Uterus (tissue), 4 donors: ENCODE data around the gene ZDHHC11. TPM values are rescaled to one million over a fixed set of nuclear protein-coding genes. Genes with fewer than 3 reads are reported as not detected.
"Not testable (repeated sequence)": the region's sequence is repeated elsewhere in the genome, so short reads cannot be mapped to it uniquely, and the experiment has no call there.

ENCODE experiments used
- DNase-seq, 2 donors: peaks; one replicate each; pipeline ENCODE4 v3.0.0-alpha.2; 2019 to 2020
- H3K27ac ChIP-seq, 2 donors: fragments of 200-600 bp; sonication (generic); 1 replicate in 1 of 2; 2 replicates in 1 of 2; pipeline ENCODE4 v1.5.1; 2016 to 2018
- H3K27me3 ChIP-seq, 2 donors: fragments of 200-600 bp; sonication (generic); one replicate each; pipeline ENCODE4 v1.5.1; 2018 to 2019; ENCODE audit warnings: control low read depth in 1 of 2
- H3K36me3 ChIP-seq, 2 donors: fragments of 200-600 bp; sonication (generic); one replicate each; pipeline ENCODE4 v1.5.1; 2019; ENCODE audit warnings: control low read depth in 1 of 2
- H3K4me1 ChIP-seq, 2 donors: fragments of 200-600 bp; sonication (generic); one replicate each; pipeline ENCODE4 v1.5.1; 2018 to 2019; ENCODE audit warnings: control low read depth in 1 of 2
- H3K4me3 ChIP-seq, 2 donors: fragments of 200-600 bp; sonication (generic); 1 replicate in 1 of 2; 2 replicates in 1 of 2; pipeline ENCODE4 v1.5.1; 2018 to 2019; ENCODE audit warnings: mild to moderate bottlenecking in 1 of 2
- H3K9me3 ChIP-seq, 2 donors: fragments of 200-600 bp; sonication (generic); one replicate each; pipeline ENCODE4 v1.5.1; 2019; ENCODE audit warnings: control low read depth in 1 of 2
- CTCF ChIP-seq, 4 experiments: fragments of 200-600 bp in 2 of 4; fragments of 450-650 bp in 2 of 4; sonication (generic) in 2 of 4; IDR thresholded peaks; one replicate each; pipeline ENCODE4 v1.5.1; 2016 to 2019; ENCODE audit warnings: antibody characterized with exemption in 4 of 4, mild to moderate bottlenecking in 2 of 4, moderate library complexity in 1 of 4
- POLR2A ChIP-seq, 2 donors: fragments of 450-650 bp; IDR thresholded peaks; one replicate each; pipeline ENCODE4 v1.6.1; 2016; ENCODE audit warnings: antibody characterized with exemption in 2 of 2, mild to moderate bottlenecking in 1 of 2, moderate library complexity in 1 of 2
- intact Hi-C: fragments of 100-400 bp; cut with DNase I; formaldehyde crosslinking; loops from one replicate; pipeline ENCODE4 v1.15.1; 2023; ENCODE audit warnings: low total_unique reads
- total RNA-seq, 4 donors: library from RNA; depleted of rRNA in 3 of 4; stranded (reverse); fragments of >200 nt in 3 of 4; gene quantifications; one replicate each; pipeline versions ENCODE4 v1.1.0 to v1.2.4, GENCODE V29; 2014 to 2023
- donor health status: DM: yes; HTN: yes; CAD: no.

Gene ZDHHC11
- total RNA-seq, 4 donors from 2014 or later = 1.8 to 14.4 (median 8.2) TPM; not detected in 1

GRCh38 chr5:776862-777711, 73.7 kb downstream of the ZDHHC11 start:
- intact Hi-C loops = no loop called here
- DNase-seq = peak in 1 of 2 donors; percentile 7
- TF ChIP-seq POLR2A (IDR thresholded peaks at IDR 0.05) = no peak
- TF ChIP-seq CTCF (IDR thresholded peaks at IDR 0.05) = no peak
- Histone ChIP-seq H3K9me3 (no peaks in the 10 kb centered on the region), H3K4me3 (no peak overlapping the region), H3K36me3 (no peaks in the 10 kb centered on the region), H3K27ac (no peak overlapping the region), H3K4me1 (no peaks in the 10 kb centered on the region), H3K27me3 (no peaks in the 10 kb centered on the region)

DNA sequence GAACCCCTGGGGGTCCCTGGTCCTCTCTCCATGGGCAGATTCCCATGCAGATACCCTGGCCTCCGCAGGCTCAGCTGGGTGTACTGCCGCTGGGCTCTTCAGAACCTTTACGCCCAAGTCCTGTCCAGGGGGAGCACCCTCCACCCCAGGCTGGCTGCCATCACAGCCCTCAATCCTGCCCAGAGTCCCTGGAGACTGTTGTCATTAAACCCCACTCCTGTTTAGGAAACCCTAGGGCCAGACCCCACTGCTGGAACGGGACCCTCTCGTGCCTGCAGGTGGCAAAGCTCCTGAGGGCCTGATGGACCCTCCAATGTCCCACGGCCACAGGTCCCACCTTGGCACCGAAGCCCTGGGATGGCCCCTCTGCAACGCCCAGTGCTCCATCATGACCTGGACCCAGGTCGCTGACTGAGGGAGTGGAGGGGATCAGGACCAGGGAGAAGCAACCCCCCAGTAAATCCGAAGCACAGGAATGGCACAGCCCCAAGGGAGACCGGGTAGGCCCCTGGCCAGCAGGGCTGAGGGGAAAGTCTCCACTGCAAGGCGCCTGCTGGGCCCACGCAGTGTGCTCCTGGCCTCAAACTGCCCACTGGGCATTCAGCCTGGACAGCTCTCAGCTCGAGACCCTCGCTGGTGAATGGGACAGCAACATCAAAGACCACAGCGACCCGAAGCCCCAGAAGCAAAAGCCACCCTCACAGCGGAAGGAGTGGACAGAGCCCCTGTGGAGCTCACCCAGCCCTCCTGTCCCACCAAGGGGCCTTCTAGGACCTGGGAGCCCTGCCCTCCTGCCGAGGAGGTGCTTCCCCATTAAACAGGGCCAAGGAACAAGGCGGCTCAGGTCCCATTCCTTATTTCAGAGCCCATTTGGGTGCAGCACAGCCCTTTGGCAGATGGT, 74.6 kb downstream of the ZDHHC11 start:
- Histone ChIP-seq H3K4me1 (no peaks in the 10 kb centered on the region), H3K36me3 (no peaks in the 10 kb centered on the region), H3K27ac (no peak overlapping the region), H3K4me3 (no peak overlapping the region), H3K27me3 (no peaks in the 10 kb centered on the region), H3K9me3 (no peaks in the 10 kb centered on the region)
- DNase-seq = peak in 1 of 2 donors; percentile 9
- intact Hi-C loops = no loop called here
- no peak for TF ChIP-seq POLR2A (IDR thresholded peaks at IDR 0.05)
- no peak for TF ChIP-seq CTCF (IDR thresholded peaks at IDR 0.05)

GRCh38 chr5:775595-775960, 75.2 kb downstream of the ZDHHC11 start:
- intact Hi-C loops, H3K4me1 ChIP-seq, H3K36me3 ChIP-seq, H3K4me3 ChIP-seq, DNase-seq, H3K27me3 ChIP-seq, H3K27ac ChIP-seq, H3K9me3 ChIP-seq: not testable (repeated sequence)

- H3K9me3 ChIP-seq, H3K4me3 ChIP-seq, H3K27me3 ChIP-seq, H3K27ac ChIP-seq, H3K36me3 ChIP-seq, H3K4me1 ChIP-seq, intact Hi-C loops: not testable (repeated sequence)
- peak in 1 of 2 donors; percentile 8 for DNase-seq
These were observed 75.8 kb downstream of the ZDHHC11 start for GRCh38 chr5:774854-775505.

DNA sequence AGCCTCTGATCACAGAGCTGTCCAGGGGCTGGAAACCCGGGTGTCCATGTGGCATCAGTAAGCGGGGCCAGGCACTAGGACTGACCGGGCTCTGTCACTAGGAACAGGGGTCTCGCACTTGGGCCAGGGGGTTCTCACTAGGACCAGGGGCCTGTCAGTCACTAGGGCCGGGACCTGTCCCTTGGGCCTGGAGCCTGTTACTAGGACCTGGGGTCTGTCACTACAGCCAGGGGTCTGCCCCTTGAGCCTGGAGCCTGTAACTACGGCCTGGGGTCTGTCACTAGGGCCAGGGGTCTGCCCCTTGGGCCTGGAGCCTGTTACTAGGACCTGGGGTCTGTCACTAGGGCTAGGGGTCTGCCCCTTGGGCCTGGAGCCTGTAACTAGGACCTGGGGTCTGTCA, 76.5 kb downstream of the ZDHHC11 start:
- H3K9me3 ChIP-seq, intact Hi-C loops, H3K27me3 ChIP-seq, H3K36me3 ChIP-seq, H3K27ac ChIP-seq, H3K4me3 ChIP-seq, H3K4me1 ChIP-seq: not testable (repeated sequence)
- DNase-seq = peak in 1 of 2 donors; percentile 12

DNA sequence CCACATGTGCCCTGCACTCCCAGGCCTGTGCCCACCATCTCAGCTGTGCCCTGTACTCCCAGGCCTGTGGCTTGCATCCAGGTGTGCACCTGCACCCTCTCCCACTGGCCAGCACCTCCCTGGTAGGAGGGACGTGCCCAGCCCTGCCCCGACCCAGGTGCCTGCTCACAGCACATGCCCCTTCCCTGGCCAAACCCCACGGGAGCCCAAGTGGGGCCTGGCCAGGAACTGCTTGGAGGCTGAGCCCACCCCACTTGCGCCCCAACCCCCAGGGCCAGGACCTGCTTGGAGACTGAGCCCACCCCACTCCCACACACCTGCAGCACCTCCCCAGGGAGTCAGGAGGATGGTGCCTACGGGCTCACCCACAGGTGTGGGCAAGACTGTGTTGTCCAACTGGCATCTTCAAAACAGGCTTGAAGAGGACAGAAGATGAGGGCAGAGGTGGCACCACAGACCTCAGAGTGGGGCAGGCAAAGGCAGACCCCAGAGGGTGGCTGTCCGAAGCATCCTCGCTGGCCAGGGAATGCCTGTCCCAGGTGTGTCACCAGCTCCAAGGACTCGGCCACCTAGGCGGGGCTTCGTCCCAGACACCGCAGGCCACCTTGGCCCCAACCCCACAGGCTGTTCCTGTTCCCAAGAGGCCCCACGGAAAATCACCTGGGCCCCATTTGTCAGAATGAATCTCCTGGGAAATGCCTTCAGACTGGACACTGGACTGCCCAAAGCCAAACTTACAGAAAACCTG, 77.1 kb downstream of the ZDHHC11 start:
- Histone ChIP-seq H3K4me1 (no peaks in the 10 kb centered on the region), H3K27ac (no peak overlapping the region), H3K4me3 (no peak overlapping the region), H3K9me3 (no peaks in the 10 kb centered on the region), H3K27me3 (no peaks in the 10 kb centered on the region), H3K36me3 (no peaks in the 10 kb centered on the region)
- TF ChIP-seq POLR2A (IDR thresholded peaks at IDR 0.05) = no peak
- no peak for TF ChIP-seq CTCF (IDR thresholded peaks at IDR 0.05)
- DNase-seq = peak in 1 of 2 donors; percentile 13
- intact Hi-C loops = no loop called here

GRCh38 chr5:772931-773330, 77.9 kb downstream of the ZDHHC11 start:
- H3K4me1 ChIP-seq, intact Hi-C loops, H3K27me3 ChIP-seq, H3K4me3 ChIP-seq, H3K27ac ChIP-seq, DNase-seq, H3K36me3 ChIP-seq, H3K9me3 ChIP-seq: not testable (repeated sequence)

GRCh38 chr5:772547-772890, 78.3 kb downstream of the ZDHHC11 start:
- H3K4me1 ChIP-seq, H3K36me3 ChIP-seq, H3K9me3 ChIP-seq, DNase-seq, H3K4me3 ChIP-seq, H3K27me3 ChIP-seq, H3K27ac ChIP-seq, intact Hi-C loops: not testable (repeated sequence)
